NCI-H1694 (cell line): ENCODE measurements around the gene NT5C3B.

Experiments used
- DNase-seq: peaks from one replicate; lab custom pipeline; 2025; lab: John Stamatoyannopoulos, UW

NT5C3B gene

DNA sequence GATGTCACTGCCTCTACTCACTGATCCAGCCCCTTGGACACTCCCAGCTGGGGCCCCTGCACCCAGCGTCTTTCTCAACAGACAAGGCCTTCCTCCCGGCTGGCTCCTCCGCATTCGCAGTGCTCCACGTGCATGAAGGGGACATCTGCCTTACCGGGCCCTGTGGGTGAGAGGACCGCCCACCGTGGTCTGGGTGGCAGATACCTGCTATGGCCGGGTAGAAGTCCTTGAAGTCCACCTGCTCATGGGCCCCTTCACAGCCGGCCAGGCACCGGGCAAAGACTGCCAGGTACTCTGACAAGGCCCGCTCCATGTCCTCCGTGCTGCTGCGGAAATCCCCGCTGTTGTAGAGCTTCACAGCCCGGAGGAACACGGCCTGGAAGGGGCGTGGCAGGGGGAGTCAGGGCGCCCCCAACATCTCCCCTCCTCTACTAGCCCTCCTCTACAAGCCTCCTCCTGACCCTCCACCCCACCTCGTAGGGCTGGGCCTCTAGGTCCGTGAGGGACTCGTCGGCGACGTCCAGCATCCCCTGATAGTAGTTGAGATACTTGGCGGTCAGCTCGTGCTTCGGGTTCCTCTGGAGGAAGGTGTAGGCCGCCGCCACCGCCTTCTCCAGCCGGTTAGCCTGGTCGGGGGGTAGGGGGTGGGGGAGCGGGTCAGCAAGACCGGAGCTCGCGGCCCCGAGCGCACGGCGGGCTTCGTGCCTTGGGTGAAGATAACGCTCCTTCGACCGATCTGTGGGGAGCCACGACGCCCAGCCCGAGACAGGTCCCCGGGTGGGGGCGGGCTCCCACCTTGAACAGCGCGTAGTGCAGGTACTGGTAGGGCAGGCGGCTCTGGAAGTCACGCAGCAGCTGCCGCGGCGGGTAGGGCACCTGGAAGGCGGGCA lies 25.1 kb downstream of the NT5C3B start:
- DNase-seq: no peak

- DNase-seq: no peak
Observed at GRCh38 chr17:41806685-41807445, 29.2 kb downstream of the NT5C3B start.

GRCh38 chr17:41803049-41804020 lies 32.7 kb downstream of the NT5C3B start:
- no peak for DNase-seq

- DNase-seq: peak; percentile 70
Observed at GRCh38 chr17:41801374-41802271, 34.4 kb downstream of the NT5C3B start.

DNA sequence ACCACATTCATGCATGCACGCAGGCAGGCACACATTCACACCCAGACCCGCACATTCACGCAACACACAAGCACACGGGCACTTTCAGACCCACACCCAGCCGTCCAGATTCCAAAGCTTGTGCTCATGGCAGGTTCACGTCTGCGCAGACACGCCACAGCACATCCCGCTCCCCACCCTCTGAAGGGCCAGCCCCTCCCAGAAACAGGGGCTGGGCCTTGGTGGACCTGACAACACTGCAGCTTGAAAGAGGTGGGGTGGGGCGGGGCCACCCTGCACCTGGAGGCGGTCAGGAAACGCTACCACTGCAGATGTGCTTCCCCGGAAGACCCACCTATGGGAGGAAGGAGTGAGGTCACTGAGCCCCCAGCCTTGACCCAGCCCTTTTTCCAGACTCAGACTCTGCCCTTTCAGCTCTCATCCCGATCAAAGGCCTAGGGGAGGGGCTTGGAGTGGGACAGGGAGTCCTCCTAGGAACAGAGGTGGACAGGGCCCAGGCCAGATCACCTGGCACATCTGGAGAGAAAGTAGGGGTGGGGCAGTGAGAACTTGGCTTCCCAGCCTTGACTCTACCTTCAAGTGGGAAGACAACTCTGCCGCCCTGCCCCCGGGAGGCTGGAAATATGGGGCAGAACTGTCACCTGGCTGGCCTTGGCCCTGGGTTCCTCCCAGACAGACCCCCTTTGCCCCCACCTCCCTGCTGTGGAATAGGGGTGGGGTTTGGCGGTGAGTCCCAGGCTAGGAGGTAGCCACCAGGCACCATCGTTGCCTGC lies 35.2 kb downstream of the NT5C3B start:
- DNase-seq: no peak

DNA sequence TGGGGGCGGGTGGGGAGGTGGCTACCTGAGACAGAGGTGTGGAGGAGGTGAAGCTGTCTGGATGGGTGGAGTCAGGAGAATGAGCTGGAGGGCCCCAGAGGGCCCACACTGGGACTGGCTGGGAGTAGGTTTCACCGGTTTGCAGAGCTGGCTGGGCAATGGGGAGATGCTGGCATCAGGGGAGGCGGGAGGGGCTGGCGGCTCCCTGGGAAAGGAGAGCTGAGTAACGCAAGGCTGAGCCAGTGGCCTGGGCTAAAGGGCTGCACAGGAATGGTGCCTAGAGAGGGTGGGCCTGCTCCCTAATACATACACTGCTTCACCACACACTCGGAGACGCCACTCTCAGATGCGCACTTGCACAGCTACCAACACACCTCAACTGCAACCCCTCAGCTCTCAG lies 36.7 kb downstream of the NT5C3B start:
- no peak for DNase-seq

DNA sequence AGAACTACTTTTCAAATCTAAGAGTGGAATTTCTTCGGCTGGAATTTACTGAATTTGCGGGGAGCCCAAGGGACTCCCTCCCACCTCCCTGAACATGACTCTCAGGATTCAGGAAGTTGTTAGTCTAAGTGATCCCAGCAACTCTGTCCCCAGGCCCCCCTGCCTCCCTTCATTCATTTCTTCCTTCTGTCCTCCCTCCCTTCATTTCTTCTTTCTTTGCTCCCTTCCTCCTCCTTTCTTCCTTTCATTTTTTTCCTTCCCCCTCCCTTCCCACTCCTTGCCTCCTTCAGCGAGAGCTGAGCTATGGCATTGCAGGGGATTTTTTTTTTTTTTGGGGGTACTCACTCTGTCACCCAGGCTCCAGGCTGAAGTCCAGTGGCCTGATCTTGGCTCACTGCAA lies 38.7 kb downstream of the NT5C3B start:
- DNase-seq: no peak

DNA sequence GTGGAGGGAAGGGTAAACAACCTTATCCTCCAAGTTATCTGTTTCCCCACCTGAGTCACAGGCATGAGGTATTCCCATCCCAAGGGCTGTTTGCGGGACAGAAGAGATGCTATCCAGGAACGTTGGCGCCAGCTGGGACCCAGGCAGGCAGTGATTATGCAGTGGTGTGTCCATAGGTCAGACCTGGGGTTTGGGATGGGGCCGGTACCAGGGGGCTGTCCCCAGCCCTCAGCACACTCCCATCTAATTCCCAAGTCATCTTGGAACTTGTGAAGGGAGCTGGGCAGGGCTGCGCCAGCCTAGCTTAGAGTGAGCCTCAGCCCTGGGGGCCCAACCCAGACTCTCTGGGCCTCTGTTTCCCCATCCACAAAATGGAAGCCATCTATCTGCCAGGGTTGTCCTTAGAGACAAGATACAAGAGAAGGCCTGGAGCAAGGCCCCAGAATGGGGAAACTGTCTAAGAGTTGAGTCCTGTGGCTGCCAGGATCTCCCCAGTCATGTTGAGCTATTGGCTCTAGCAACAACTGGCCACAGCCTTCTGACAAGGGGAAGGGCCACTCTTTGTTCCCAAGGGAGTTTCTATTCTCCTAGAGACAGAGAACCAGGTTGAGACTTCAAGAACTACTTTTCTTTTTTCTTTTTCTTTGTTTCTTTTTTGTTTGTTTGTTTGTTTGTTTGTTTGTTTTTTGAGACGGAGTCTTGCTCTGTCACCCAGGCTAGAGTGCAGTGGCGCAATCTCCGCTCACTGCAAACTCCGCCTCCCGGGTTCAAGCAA lies 39.7 kb downstream of the NT5C3B start:
- no peak for DNase-seq

DNA sequence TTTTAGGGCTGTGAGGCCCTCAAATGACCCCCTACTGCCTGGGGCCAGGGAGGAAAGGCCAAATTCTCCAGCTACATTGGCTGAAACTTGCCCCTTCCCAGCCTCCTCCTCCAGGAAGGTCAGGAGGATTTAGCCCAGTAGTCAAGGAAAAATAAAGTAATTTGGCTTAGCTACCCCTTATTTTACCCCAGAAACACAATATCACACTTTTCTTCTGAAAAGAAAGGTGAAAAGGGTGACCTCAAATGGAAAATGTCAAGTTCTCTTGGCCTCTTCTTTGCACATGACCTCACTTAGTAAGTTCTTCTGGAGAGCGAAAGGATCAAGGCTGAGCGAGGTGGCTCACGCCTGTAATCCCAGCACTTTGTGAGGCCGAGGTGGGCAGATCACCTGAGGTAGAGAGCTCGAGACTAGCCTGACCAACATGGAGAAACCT lies 41.5 kb downstream of the NT5C3B start:
- DNase-seq: no peak

DNA sequence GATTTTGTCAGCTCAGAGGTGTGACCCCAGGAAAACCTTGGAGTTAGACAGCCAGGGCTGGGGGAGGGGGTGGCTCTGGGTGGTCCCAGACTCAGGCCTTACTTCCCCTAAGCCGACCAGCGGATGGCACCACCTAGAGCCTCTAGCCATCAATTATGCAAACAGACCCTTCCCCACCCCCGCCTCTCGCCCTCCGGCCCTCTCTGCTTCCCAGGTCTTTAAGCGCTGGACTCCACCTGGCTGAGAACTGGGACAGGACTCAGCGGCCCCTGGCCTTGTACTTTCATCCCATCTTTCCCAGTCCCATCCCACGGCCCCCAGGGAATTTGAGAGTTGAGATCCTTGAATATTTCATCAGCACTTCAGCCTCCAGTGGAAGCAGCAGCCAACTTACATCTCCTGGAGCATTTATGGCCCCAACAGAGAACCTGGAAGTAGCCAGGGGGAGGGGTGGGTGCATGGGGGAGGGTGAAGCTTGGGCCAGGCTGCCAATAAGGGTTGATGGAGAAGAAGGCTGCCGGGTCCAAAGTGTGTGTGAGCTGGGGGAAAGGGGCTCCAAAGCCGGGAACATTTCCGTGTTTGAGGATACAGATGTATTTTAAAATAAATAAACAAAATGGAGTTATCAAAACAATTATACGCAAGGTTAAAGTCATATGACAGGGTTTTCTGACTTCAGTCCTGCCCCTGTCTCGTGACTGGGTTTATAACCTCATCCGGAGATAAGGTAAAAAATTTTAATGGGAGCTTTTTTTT lies 42.1 kb downstream of the NT5C3B start:
- no peak for DNase-seq

GRCh38 chr17:41792845-41793783 lies 42.9 kb downstream of the NT5C3B start:
- DNase-seq: no peak

DNA sequence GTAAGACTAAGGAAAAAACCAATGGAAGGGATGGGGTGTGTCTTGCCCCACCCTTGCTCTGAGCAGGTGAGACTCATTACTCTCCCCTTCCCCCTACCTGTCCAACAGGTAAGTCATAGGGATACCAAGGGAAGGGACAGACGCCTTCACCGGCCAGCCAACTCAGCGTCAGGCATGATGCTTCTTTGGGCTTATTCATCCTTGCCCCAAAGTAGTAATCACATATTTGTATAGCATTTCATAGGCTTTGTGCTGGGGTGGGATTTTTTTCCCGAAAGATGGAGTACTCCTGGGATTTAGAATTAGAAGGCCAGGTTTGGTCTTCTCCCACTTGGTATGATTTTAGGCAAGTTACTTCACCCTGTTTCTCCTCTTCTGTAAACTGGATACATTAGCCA lies 49.0 kb downstream of the NT5C3B start:
- DNase-seq: no peak

DNA sequence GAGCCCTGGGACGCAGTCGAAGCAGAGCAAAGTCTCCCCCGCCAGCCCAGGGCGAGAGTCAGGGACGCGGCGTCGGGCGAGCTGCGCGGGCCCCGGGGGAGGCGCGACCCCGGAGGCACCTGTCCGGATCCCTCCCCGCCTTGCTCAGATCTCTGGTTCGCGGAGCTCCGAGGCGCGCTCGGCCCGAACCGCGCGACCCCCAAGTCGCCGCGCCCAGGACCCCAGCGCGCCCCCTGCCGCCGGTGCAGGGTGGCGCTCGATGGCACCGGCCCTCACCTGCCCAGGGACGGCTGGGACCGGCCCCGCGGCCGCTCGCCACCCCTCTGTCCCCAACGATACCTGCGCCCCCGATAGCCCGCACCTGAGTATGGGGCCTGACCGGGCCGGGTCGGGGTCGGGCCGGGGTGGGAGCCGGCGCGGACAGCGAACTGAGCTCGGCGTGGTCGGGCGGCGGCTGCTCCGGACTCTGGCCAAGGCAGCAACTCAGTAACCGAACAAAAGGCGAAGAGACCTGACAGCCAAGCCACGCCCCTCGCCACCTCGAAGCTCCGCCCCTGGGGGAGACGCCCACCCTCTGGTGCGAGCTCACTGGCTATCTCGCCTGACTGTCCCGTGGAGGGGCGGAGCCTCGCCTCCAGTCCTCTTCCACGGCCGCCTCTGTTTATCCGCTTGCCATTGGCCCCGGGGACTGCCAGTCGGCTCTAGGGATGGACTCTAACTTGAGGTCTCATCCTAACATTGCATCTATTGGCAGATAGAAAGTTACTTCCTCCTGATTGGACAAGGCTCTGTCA lies 49.6 kb downstream of the NT5C3B start, which contains the start of gene JUP:
Gene JUP, minus strand, starts transcription at position 485 of the 794 bp plus-strand sequence. CDS start 14,857 bp downstream, outside the sequence.
- peak; percentile 97 for DNase-seq

- DNase-seq: no peak
Observed at GRCh38 chr17:41785859-41786226, 50.2 kb downstream of the NT5C3B start.

- no peak for DNase-seq
Observed at GRCh38 chr17:41785091-41785858, 50.8 kb downstream of the NT5C3B start.
